ENCODE data around the gene LRRC1.
A peak's percentile ranks its signal among the peaks of the same experiment; 100 is the strongest.
"Not testable (repeated sequence)": the region's sequence is repeated elsewhere in the genome, so short reads cannot be mapped to it uniquely, and the experiment has no call there.

The LRRC1 gene

DNA sequence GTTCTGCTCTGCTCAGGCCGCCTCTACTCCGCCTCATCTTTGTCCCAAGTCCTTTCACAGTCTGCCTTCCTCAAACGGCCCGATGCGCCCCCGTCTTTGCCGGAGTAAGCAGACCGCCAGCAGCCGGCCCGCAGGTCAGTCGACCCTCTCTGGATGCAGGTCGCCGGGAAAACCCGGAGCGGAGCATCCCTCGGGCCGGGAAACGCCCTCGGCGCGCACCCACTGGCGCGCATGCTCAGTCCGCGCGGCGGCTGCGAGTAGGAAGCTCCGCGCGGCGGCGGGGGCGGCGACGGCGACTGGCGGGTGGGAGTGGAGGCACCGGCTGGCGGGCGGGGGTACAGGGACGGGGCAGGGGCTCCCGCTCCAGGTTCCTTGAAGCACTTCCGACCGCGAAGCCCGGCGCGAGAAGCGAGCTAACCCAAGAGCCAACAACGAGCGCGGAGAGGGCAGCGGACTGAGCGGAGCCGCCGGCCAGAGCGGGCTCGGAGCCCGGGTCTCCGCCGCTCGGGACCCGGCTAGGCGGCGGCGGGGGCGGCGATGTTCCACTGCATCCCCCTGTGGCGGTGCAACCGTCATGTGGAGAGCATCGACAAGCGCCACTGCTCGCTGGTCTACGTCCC is at the start of gene LRRC1:
LRRC1 (plus strand) TSS at position 286 of the 620 bp plus-strand sequence; CDS start at position 538, 252 bp downstream.
- peak; percentile 84 for DNase-seq

DNA sequence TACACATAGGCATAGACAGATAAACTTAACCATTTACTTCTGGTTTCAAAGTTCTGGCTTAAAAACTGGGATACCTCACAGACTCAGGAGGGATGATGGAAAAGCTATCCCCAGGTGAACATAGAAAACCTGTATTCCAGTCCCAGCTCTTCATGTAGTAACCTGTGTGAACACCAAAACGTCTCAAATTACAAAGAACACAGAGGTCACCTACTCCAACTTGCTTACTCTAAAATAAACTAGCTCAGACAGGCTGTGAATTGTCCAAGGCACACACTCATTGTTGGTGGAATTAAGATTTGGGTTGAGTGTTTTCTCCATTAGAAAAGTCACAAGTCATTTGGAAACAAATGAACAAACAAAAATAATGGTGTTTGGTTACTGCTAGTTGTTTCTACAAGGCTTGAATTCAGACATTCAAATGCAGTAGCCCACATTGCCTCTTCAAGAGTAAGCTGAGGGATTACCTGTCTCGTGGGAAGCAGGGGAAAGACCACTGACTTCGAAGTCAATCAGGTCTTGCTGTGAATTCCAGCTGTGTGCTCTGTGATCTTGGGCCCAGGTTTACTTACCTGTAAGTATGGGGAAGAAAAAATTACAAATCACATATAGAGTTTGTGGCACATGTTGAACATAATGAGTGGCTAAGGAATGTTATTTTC is 48.2 kb upstream of the LRRC1 start:
- no peak for DNase-seq

DNA sequence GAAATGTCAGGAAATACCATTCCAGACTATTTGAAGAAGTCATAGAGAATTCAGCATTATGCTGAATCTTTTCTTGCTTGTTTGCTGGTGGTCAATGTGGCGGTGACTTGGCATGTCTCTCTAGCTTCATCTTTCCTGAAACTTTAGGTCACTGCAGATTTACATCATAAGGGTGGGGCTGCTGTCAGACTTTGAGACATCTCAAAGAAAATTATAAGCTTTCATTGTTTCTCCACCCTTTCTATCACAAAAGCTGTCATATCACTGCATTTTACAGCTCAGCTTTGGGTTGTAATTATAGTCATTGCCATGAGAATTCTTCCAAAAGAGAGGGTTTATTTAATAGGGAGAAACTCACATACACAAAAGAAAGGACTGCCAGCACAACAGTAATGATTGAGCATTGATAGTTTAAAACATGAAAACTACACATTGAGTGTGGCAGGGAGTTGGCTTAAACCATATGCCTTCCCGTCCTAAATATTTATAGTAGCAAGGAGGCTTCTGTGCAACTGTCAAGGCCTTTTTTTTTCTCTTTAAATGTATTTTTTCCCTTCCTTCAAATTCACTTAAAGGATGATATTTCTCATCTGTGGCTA is 44.7 kb upstream of the LRRC1 start:
- DNase-seq: no peak

DNA sequence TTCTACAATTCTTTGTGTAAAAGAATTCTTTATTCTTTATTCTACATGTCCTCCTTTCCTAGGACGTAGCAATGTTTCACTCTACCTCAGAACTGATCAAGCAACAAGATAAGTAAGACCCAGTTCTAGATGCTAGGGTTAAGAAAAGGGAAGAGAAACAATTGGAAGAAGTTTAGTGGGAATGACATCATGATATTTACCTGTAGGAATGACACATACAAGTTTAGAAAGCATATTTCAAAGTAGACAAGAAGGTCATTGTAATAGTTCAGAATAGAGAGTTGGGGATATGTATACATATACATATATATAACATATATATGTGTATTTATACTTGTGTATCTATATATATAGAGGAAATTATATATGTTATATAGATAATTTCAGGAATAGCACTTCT is 43.4 kb upstream of the LRRC1 start:
- no peak for DNase-seq

DNA sequence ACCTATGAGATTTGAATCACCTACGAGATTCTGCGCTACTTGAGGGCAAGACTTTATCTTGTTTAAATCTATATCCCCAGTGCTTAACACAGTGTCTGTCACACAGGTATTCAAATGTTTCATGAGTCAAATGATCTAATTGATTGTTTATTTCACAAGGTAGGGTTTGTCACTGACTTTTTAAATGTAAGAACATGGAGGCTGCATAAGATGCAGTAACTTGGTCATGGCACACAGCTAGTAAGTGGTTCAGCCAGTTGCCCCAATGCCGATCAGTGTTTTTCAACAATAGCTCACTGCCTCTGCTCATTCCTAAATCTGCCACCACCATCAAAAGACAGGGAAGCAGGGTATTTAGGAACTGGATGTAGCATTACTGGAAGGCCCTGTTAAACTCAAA is 42.4 kb upstream of the LRRC1 start:
- no peak for DNase-seq

DNA sequence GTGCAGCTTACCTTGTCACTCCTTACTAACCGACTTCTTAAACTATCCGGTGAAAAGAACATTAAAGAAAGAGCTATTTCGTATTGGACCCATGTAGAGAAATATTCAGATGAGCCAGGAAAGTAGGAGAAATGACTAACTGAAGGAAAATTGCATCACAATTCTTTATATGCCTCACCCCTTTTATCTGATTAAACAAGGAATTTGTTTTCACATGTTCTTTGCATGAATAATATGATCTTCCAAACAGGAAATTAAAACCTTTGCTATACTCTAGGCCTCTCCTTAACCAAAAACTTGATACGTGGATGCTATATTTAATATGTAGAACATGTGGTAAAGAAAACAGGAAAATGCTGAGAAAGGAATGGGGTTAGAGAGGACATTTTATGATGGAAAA is 41.9 kb upstream of the LRRC1 start:
- no peak for DNase-seq

DNA sequence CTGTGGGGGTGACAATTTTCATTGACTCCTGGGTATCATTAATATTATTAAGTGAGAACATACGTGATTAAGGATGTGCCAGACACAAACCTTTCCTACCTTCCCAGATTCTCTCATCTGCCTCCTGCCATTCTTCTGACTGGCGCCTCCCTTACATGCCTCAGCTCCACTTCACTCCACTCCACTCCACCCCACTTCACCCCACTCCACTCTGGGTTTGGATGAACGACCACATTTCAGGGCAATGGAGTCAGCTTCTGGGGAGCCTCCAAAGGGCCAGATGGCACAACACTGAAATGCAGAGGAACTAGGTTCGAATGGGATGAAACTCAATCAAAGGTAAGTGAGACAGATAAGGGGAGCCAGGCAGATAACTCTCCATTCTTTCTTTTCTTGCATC is 40.5 kb upstream of the LRRC1 start:
- DNase-seq: no peak

DNA sequence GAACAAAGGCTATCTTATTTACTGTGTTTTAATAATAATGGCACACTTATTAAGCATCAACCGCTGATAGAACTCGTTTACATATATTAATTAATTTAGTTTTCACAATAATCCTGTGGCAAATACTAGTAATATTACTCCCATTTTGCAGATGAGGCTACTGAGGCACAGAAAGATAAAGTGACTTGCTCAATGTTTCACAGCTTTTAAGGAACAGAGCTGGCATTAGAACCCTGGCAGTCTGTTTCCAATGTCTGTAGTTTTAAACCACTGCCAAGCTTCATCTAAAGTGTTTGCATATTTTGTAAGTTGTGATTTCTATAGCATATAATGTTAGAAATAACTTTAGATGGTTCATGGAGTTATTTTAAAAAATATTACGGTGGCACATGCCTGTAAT is 38.4 kb upstream of the LRRC1 start:
- DNase-seq: no peak

DNA sequence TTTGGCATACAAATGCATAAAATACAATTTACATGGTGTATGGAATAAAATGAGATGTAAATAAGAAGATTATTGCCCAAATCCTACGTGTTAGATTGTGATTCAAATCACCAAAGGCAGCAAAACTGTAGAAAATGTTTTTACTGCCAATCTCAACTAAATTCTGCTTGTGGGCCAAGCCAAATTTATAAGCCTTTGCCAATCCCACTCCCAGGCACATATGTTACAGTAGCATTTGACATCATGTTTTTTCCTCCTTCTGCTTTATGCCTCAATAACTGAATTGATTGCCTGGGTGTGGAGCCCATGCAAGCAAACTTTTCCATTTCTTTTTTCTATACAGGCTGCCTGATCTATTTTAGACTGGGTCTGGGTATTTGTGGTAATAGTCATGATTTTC is 36.3 kb upstream of the LRRC1 start:
- DNase-seq: no peak

DNA sequence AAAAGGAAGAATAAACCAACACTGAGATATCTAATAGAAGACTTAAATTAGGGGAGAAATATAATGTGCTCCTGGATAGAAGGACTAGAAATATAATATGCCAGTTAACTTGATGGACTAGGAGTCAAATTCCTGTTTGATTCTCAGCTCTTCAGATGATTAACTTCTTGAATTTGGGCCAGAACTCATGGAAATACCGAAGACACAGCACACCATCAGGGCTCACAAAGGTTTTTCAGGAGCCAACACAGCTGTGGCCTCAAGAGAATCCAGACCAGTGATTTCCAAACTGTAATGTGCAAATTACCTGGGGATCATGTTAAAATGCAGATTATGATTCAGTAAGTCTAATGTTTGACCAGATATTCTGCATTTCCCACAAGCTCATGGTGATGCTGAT is 33.8 kb upstream of the LRRC1 start:
- no peak for DNase-seq

DNA sequence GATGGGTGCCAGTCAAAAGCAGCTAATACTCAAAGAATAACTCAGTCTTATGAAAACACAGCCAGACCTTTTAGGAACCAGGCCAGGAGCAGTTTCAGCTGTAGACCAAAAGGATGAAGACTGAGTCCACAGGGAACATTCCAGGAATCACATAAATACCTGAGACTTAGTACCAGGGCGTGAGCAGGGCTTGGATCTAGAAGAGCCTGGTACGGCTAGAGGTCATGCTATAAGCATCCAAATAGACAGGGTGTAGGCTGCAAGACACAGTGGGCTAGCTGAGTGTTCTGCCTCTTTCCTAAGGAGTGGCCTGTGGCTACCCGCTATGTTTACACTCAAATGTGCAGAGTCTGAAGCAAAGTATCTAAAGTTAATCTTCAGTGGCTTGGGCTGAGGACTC is 29.5 kb upstream of the LRRC1 start:
- no peak for DNase-seq

DNA sequence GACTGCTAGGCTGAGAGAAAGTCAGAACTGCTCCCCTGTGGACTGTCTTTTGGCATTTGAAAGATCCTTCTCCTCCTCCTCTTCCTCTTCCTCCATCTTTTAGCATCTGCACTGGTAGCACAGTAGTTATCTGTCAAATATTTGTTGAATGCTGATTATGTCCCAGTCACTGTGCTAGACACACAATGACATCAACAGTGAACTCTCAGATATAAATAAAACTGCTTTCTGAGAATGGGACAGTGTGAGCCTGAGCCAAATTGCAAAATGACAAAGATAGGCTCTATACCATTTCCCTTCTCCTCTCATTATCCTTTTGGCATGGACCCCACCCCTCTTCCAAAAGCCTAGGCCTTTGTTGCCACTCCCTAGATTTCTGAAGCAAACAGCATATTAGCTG is 27.9 kb upstream of the LRRC1 start:
- DNase-seq: no peak

DNA sequence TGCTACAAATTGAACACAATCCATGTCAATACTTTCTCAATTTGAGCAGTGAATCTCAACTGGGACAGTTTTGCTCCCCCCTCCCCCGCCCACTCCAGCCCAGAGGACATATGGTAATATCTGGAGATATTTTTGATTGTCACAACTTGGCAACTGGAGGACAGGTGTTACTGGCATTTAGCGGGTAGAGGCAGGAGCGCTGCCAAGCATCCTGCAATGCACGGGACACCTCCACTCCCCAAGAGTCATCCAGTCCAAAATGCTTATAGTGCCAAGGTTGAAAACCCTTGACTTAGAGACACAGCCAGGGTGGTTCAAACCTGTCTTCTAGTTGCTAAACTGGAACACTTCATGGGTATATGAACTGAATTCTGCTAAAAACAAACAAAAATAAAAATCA is 26.9 kb upstream of the LRRC1 start:
- no peak for DNase-seq

DNA sequence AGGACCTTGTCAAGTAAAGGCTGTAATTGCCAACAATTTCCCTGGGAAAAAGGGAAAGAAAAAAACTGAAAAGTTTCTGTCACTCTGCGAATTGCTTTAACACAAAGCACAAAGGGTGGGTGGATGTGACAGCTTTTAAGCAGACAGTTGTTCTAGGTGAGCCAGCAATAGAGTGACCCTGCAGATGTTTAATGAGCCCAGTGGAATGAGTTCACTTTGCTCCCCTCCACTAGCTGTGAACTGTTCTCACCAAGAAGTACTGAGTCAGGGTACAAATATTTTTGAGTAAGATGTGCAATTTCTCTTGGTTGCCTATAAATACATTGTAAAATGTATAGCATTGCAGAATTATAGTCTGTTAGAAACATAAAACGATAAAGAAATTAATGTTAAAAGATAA is 26.2 kb upstream of the LRRC1 start:
- DNase-seq: no peak

DNA sequence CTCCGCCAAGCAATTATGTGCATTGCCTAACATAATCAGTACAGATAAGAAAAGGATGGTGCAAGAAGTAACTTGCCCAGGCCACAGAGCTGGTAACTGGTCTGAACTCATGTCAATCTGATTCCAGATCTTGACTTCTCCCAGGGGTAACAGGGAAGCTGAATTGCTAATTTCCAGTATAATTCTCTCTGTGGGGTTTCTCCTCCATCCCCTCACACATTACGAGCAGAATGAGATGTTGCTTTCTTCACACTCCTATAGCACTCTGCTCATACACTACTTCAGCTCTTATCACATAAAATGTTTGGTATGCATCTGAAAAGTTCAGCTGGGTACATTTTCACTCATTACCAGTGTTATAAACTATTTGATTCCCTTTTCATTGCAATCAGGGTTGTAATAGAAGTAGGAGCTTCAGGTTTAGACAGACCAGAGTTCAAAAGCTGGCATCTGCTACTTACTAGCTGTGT is 24.0 kb upstream of the LRRC1 start:
- DNase-seq: no peak

DNA sequence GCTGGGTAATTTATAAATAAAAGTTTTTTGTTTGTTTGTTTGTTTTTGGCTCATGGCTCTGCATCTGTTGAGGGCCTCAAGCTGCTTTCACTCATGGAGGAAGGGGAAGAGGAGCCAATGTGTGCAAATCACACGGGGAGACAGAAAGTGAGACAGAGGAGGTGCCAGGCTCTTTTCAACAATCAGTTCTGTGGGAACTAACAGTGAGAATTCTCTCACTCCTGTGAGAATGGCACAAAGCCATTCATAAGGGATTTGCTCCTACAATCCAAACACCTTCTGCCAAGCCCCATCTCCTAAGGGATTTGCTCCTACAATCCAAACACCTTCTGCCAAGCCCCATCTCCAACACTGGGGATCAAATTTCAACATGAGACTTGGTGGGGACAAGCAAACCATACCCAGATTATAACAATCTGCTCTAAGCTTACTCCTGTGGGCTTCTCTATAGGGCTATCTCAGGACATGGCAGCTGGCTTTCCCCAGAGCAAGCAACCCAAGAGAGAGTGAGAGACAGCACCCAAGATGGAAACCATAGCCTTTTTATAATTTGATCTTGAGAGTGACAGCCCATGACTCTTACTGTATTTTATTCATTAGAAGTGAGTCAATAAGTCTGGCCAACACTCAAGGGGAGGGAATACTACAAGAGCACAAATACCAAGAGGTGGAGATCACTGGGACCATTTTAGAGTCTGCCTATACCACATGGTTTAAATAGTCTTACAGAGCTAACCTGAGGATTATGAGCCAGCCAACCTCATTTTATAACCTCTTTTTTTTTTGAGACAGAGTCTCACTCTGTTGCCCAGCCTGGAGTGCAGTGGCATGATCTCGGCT is 22.8 kb upstream of the LRRC1 start:
- no peak for DNase-seq

DNA sequence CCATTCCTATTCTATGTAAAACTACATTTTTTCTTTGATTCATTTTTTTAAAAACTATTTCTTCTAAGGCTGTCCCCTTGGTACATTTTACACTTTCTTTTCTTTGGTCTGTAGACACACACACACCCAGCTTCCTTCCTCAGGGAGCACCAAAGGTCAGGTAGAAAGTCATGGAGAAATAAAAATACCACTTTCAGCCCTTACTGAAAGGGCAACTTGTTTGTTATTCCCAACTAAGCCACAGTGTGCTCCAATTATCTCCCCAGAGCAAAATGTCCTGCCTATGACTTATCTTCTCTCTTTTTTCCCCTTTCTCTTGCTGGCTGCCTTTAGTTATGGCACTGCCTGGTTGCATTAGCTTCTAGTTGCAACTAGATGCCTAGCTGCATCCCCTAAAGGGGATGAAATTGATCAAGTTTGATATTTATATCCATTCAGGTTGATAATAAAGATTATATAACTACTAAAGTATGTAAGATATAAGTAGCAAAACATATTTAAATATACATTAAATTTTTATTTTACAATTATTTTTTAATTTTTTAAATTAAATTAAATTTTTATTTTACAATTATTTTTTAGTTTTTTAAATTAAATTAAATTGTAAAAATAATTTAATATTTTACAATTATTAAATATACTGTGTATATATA is 21.6 kb upstream of the LRRC1 start:
- no peak for DNase-seq

DNA sequence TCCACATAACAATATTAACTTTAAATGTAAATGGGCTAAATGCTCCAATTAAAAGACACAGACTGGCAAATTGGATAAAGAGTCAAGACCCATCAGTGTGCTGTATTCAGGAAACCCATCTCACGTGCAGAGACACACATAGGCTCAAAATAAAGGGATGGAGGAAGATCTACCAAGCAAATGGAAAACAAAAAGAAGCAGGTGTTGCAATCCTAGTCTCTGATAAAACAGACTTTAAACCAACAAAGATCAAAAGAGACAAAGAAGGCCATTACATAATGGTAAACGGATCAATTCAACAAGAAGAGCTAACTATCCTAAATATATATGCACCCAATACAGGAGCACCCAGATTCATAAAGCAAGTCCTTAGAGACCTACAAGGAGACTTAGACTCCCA is 18.7 kb upstream of the LRRC1 start:
- DNase-seq: not testable (repeated sequence)

DNA sequence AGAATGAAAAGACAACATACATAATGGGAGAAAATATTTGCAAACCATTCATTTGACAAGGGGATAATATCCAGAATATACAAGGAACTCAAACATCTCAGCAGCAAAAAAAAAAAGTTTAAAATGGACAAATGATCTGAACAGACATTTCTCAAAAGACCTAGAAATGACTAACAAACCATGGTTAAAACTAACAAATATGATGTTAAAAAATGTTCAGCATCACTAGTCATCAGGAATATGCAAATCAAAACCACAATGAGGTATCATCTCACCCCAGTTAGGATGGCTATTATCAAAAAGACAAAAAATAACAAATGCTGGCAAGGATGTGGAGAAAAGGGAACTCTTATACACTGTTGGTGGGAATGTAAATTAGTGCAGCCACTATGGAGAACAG is 9.8 kb upstream of the LRRC1 start:
- DNase-seq: not testable (repeated sequence)

DNA sequence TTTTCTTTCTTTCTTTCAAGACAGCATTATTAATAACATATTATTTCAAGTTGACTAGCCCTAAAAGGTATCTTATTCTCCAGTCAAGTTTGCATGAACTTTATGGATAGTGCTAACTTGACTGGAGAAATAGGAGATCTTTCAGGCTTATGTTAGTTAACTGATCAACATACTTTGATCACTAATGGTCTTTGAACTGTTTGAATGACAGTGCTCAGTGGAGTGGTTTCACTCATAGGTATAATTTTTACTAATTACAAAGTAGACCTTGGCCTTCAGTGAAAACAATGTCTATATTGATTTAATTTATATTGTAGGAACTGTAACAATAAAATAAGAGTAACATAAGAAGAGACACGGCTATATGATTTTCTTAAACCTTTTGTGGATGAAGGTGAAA is 8.0 kb upstream of the LRRC1 start:
- no peak for DNase-seq

DNA sequence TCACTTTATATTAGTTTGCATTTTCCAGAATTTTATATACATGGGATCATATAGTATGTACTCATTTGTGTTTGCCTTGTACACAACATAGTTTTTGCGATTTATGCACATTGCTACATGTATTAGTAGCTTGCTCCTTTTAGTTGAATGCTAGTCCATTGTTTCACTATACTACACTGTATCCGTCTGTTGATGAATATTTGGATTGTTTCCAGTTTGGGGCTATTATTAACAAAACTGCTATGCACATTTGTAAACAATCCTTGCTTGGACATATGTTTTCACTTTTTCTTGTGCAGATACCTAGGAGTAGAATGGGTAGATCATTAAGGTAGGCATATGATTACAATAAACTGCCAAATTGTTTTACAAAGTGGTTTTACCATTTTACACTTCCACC is 3.9 kb upstream of the LRRC1 start:
- no peak for DNase-seq

DNA sequence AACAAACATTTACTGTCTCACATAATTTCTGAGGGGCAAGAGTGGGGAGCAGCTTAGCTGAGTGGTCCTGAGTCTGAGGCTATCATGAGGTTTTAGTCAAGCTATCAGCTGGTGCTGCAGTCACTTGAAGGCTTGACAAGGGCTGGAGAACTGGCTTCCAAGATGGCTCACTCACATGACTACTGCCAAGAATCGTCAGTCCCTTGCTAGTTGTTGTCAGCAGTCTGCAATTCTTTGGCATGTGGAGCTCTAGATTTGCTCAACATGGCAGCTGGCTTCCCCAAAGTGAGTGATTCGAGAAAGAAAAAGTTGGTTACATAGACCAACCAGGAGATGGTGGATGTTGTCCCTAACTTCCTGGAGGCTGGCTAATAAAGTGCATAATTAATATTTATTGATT is 2.8 kb upstream of the LRRC1 start:
- DNase-seq: no peak

DNA sequence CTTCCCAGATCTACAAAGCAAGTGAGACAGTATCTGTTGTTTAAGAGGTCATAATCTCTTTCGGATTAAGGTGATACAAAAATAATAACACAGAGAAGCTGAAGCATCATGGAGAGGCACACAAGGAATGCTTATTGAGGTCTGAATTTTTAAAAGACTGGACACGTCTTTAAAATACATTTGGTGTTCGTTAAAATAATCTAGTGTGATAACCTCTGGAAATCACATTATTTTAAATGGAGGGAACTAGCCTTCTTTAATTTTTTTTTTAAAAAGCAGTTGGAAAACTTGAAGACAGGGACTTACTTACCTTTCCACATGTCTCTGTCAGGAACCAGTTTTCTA is 1.9 kb upstream of the LRRC1 start:
- DNase-seq: no peak

Measured in stimulated activated CD4-positive, alpha-beta T cell treated with anti-CD3 and anti-CD28 coated beads, Interleukin-12 subunit alpha, Interleukin-12 subunit beta, amount 100 ng/mL, for 4 hours (primary cell).